Measurements from ENCODE around the gene HDAC4. TPM values are rescaled to one million over a fixed set of nuclear protein-coding genes. Genes with fewer than 3 reads are reported as not detected.

HDAC4 gene
- total and polyA plus RNA-seq, 2 donors (not counting 1 experiment from before 2014, with no cell fraction given) = 13.5 to 46.0 TPM

- 94% methylated on average over 12 of the region's 12 CpGs for WGBS (ENCODE audit: insufficient coverage)
- ATAC-seq (ENCODE audit: low read depth) = no peak
- no peak for TF ChIP-seq CTCF (IDR thresholded peaks at IDR 0.05)
- no peak for TF ChIP-seq EZH2 (IDR thresholded peaks at IDR 0.05; ENCODE audit: borderline replicate concordance, insufficient read depth, low read depth, low read length, poor library complexity, severe bottlenecking)
- intact Hi-C loops (cut with micrococcal nuclease) = no loop called here
- Histone ChIP-seq H2AFZ (ENCODE audit: insufficient read depth, low read depth, low read length, poor library complexity, severe bottlenecking) (no peak overlapping the region), H3K36me3 (replicated peaks in 1 of 2; ENCODE audit: control extremely low read depth in 1 of 2, control insufficient read depth in 1 of 2, extremely low read depth in 1 of 2, insufficient read depth in 2 of 2, low read length in 1 of 2) (peaks cover 0 to 36% of the 10 kb centered on the region in 2 experiments), H3K27me3 (replicated peaks in 1 of 4; ENCODE audit: control extremely low read depth in 1 of 4, control insufficient read depth in 3 of 4, insufficient read depth in 4 of 4, low read length in 3 of 4) (no peaks in the 10 kb centered on the region), H3K4me3 (ENCODE audit: control extremely low read depth in 1 of 5, extremely low read depth in 1 of 5, insufficient read depth in 1 of 5, low read depth in 2 of 5, low read length in 4 of 5) (no peak overlapping the region), H3K79me2 (ENCODE audit: control insufficient read depth, insufficient read depth, low read length) (no peaks in the 10 kb centered on the region), H3K4me1 (ENCODE audit: control insufficient read depth in 2 of 2, insufficient read depth in 2 of 2, low read length in 2 of 2) (no peaks in the 10 kb centered on the region), H3K9me3 (ENCODE audit: control extremely low read depth in 1 of 3, control insufficient read depth in 2 of 3, insufficient read depth in 1 of 3, low read length in 2 of 3) (no peaks in the 10 kb centered on the region), H3K9ac (ENCODE audit: low read length) (no peak overlapping the region), H4K20me1 (ENCODE audit: control insufficient read depth, insufficient read depth, low read length, poor library complexity, severe bottlenecking) (no peaks in the 10 kb centered on the region), H3K27ac (ENCODE audit: low read length in 2 of 2) (no peak overlapping the region), H3K4me2 (replicated peaks; ENCODE audit: low read depth, low read length, poor library complexity, severe bottlenecking) (no peak overlapping the region)
- no peak for DNase-seq
- ChIA-PET POLR2A (no interaction called here), CTCF (no interaction called here)
- no peaks in the 10 kb centered on the region for H3K4me1 Mint-ChIP-seq
- no peak overlapping the region for H3K4me3 Mint-ChIP-seq
- no peak overlapping the region for H3K27ac Mint-ChIP-seq
- H3K27me3 Mint-ChIP-seq = no peaks in the 10 kb centered on the region
- no peaks in the 10 kb centered on the region for H3K9me3 Mint-ChIP-seq (ENCODE audit: insufficient read depth)
Measured at GRCh38 chr2:239105234-239105633, 295.6 kb downstream of the HDAC4 start.

- no peak overlapping the region for H3K27ac Mint-ChIP-seq
- no peak overlapping the region for H3K9ac ChIP-seq (ENCODE audit: low read length)
- POLR2A ChIA-PET = no interaction called here
- H3K4me1 ChIP-seq (ENCODE audit: control insufficient read depth in 2 of 2, insufficient read depth in 2 of 2, low read length in 2 of 2) = no peaks in the 10 kb centered on the region
- H3K4me3 ChIP-seq (ENCODE audit: control extremely low read depth in 1 of 5, extremely low read depth in 1 of 5, insufficient read depth in 1 of 5, low read depth in 2 of 5, low read length in 4 of 5) = no peak overlapping the region
- DNase-seq (no peak), ATAC-seq (ENCODE audit: low read depth) (no peak)
- no peaks in the 10 kb centered on the region for H3K9me3 ChIP-seq (ENCODE audit: control extremely low read depth in 1 of 3, control insufficient read depth in 2 of 3, insufficient read depth in 1 of 3, low read length in 2 of 3)
- H3K27ac ChIP-seq (ENCODE audit: low read length in 2 of 2) = no peak overlapping the region
- 98% methylated on average over 16 of the region's 17 CpGs for WGBS (ENCODE audit: insufficient coverage)
- no peak overlapping the region for H2AFZ ChIP-seq (ENCODE audit: insufficient read depth, low read depth, low read length, poor library complexity, severe bottlenecking)
- no peaks in the 10 kb centered on the region for H3K9me3 Mint-ChIP-seq (ENCODE audit: insufficient read depth)
- no peak overlapping the region for H3K4me3 Mint-ChIP-seq
- H4K20me1 ChIP-seq (ENCODE audit: control insufficient read depth, insufficient read depth, low read length, poor library complexity, severe bottlenecking) = no peaks in the 10 kb centered on the region
- H3K79me2 ChIP-seq (ENCODE audit: control insufficient read depth, insufficient read depth, low read length) = no peaks in the 10 kb centered on the region
- peaks cover 0 to 31% of the 10 kb centered on the region in 2 experiments for H3K36me3 ChIP-seq (replicated peaks in 1 of 2; ENCODE audit: control extremely low read depth in 1 of 2, control insufficient read depth in 1 of 2, extremely low read depth in 1 of 2, insufficient read depth in 2 of 2, low read length in 1 of 2)
- CTCF ChIA-PET = no interaction called here
- no peaks in the 10 kb centered on the region for H3K27me3 ChIP-seq (replicated peaks in 1 of 4; ENCODE audit: control extremely low read depth in 1 of 4, control insufficient read depth in 3 of 4, insufficient read depth in 4 of 4, low read length in 3 of 4)
- intact Hi-C loops (cut with micrococcal nuclease) = no loop called here
- TF ChIP-seq EZH2 (IDR thresholded peaks at IDR 0.05; ENCODE audit: borderline replicate concordance, insufficient read depth, low read depth, low read length, poor library complexity, severe bottlenecking) (no peak), CTCF (IDR thresholded peaks at IDR 0.05) (no peak)
- H3K4me1 Mint-ChIP-seq = no peaks in the 10 kb centered on the region
- no peak overlapping the region for H3K4me2 ChIP-seq (replicated peaks; ENCODE audit: low read depth, low read length, poor library complexity, severe bottlenecking)
- H3K27me3 Mint-ChIP-seq = no peaks in the 10 kb centered on the region
Measured at GRCh38 chr2:239104800-239105199, 296.0 kb downstream of the HDAC4 start.
